GM18517 (cell line): ENCODE results near the gene MOB2.
"Not testable (repeated sequence)": the region's sequence is repeated elsewhere in the genome, so short reads cannot be mapped to it uniquely, and the experiment has no call there.

ENCODE experiments used
- ATAC-seq: cut with Tn5 transposase; IDR thresholded peaks from one replicate; pipeline ENCODE4 v1.9.1; 2021; ENCODE audit warnings: mild to moderate bottlenecking, moderate library complexity; ENCODE audit not compliant: unreplicated experiment

MOB2 gene

GRCh38 chr11:1519028-1520010, 32.7 kb upstream of the MOB2 start:
- no peak for ATAC-seq

GRCh38 chr11:1518301-1518700, 31.7 kb upstream of the MOB2 start:
- no peak for ATAC-seq

GRCh38 chr11:1517117-1518005, 30.8 kb upstream of the MOB2 start:
- ATAC-seq = no peak

- ATAC-seq = no peak
Measured at GRCh38 chr11:1516273-1517067, 29.9 kb upstream of the MOB2 start.

GRCh38 chr11:1515082-1516060, 28.8 kb upstream of the MOB2 start:
- no peak for ATAC-seq

- ATAC-seq = no peak
Measured at GRCh38 chr11:1514336-1515061, 27.9 kb upstream of the MOB2 start.

- no peak for ATAC-seq
Measured at GRCh38 chr11:1513326-1514296, 27.0 kb upstream of the MOB2 start.

- ATAC-seq = not testable (repeated sequence)
Measured at GRCh38 chr11:1512531-1513258, 26.1 kb upstream of the MOB2 start.

- no peak for ATAC-seq
Measured at GRCh38 chr11:1511937-1512496, 25.4 kb upstream of the MOB2 start.

- no peak for ATAC-seq
Measured at GRCh38 chr11:1510928-1511327, 24.3 kb upstream of the MOB2 start.

GRCh38 chr11:1510351-1510750, 23.8 kb upstream of the MOB2 start:
- not testable (repeated sequence) for ATAC-seq

GRCh38 chr11:1509626-1510255, 23.2 kb upstream of the MOB2 start:
- no peak for ATAC-seq

- no peak for ATAC-seq
Measured at GRCh38 chr11:1508986-1509385, 22.4 kb upstream of the MOB2 start.

GRCh38 chr11:1508491-1508891, 21.9 kb upstream of the MOB2 start:
- ATAC-seq = no peak

GRCh38 chr11:1507381-1508140, 21.0 kb upstream of the MOB2 start:
- no peak for ATAC-seq

- ATAC-seq = no peak
Measured at GRCh38 chr11:1506981-1507380, 20.4 kb upstream of the MOB2 start.
